Prostate gland (tissue), 2 donors: ENCODE results near the gene ATP9B. TPM values are rescaled to one million over a fixed set of nuclear protein-coding genes. Genes with fewer than 3 reads are reported as not detected.

Experiments
- DNase-seq: peaks from one replicate; pipeline ENCODE4 v3.0.0-alpha.2; 2019; ENCODE audit warnings: low spot score
- H3K27ac ChIP-seq, 2 donors: fragments of 200-600 bp; sonication (generic); 2 replicates each; pipeline ENCODE4 v1.5.1; 2017 to 2019
- H3K27me3 ChIP-seq: fragments of 200-600 bp; sonication (generic); replicated peaks from 2 replicates; pipeline ENCODE4 v1.5.1; 2019; ENCODE audit not compliant: insufficient read depth
- H3K36me3 ChIP-seq, 2 donors: fragments of 200-600 bp; sonication (generic); 1 replicate in 1 of 2; 2 replicates in 1 of 2; pipeline versions ENCODE4 v1.5.1 to v1.8.1; 2017 to 2019
- H3K4me1 ChIP-seq: fragments of 200-600 bp; sonication (generic); replicated peaks from 2 replicates; pipeline ENCODE4 v1.5.1; 2019
- H3K4me3 ChIP-seq, 2 donors: fragments of 200-600 bp; sonication (generic); 2 replicates each; pipeline ENCODE4 v1.5.1; 2017 to 2019
- H3K9me3 ChIP-seq: fragments of 200-600 bp; sonication (generic); 2 replicates; pipeline ENCODE4 v1.5.1; 2017
- POLR2A ChIP-seq: fragments of 450-650 bp; IDR thresholded peaks from one replicate; pipeline ENCODE4 v1.6.1; 2016; ENCODE audit warnings: antibody characterized with exemption, mild to moderate bottlenecking
- POLR2AphosphoS5 ChIP-seq: sonication (generic); formaldehyde crosslinking; IDR thresholded peaks from one replicate; pipeline ENCODE4 v1.6.1; 2017; ENCODE audit warnings: antibody characterized with exemption
- WGBS: methylation state at CpG from one replicate; pipeline ENCODE4 v1.1.5; 2018; 5-methylcytosine and 5-hydroxymethylcytosine counted together
- intact Hi-C: fragments of 100-400 bp; cut with DNase I; formaldehyde crosslinking; loops from one replicate; pipeline ENCODE4 v1.14.2; 2022
- total RNA-seq, 2 donors: library from RNA; depleted of rRNA; stranded (reverse); fragments of >200 nt; gene quantifications; one replicate each; pipeline ENCODE4 v1.1.0, GENCODE V29; 2016
- TF ChIP-seq, protein P1 (sequence below), 4 experiments: fragments of 200-600 bp in 2 of 4; fragments of 450-650 bp in 2 of 4; sonication (generic) in 2 of 4; IDR thresholded peaks; 1 replicate in 3 of 4; 2 replicates in 1 of 4; pipeline ENCODE4 v1.5.1; 2016 to 2019; ENCODE audit warnings: antibody characterized with exemption in 4 of 4, mild to moderate bottlenecking in 2 of 4, moderate library complexity in 2 of 4

Gene ATP9B
- total RNA-seq, 2 donors from 2014 or later: 33.8 to 55.6 TPM

DNA sequence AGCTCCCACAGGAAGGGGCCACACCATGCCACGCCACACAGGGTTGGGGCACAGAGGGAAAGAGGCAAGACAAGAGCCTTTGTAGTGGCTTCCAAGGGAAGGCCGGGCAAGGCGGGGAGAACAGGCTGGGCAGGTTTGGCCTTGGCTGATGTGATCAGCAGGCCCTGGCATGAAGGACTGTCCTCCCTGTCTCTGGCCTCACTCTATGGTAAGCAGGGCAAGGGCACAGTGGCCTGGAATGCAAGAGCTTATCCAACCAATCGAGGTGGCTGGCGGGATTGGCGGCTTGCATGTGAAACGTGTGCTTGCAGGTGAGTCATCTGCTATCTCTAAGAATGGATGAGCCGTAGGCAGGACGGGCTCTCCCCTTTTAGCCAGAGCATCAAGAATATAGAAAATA, 6.4 kb upstream of the ATP9B start:
- H3K4me3 ChIP-seq: no peak overlapping the region
- H3K27me3 ChIP-seq: no peaks in the 10 kb centered on the region
- H3K27ac ChIP-seq: peak overlapping the region; percentile 7 to 58
- TF ChIP-seq POLR2A (peak; percentile 31), POLR2AphosphoS5 (peak; percentile 88)
- TF ChIP-seq, protein P1, sequence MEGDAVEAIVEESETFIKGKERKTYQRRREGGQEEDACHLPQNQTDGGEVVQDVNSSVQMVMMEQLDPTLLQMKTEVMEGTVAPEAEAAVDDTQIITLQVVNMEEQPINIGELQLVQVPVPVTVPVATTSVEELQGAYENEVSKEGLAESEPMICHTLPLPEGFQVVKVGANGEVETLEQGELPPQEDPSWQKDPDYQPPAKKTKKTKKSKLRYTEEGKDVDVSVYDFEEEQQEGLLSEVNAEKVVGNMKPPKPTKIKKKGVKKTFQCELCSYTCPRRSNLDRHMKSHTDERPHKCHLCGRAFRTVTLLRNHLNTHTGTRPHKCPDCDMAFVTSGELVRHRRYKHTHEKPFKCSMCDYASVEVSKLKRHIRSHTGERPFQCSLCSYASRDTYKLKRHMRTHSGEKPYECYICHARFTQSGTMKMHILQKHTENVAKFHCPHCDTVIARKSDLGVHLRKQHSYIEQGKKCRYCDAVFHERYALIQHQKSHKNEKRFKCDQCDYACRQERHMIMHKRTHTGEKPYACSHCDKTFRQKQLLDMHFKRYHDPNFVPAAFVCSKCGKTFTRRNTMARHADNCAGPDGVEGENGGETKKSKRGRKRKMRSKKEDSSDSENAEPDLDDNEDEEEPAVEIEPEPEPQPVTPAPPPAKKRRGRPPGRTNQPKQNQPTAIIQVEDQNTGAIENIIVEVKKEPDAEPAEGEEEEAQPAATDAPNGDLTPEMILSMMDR (IDR thresholded peaks at IDR 0.05): no peak
- H3K4me1 ChIP-seq: no peaks in the 10 kb centered on the region
- H3K9me3 ChIP-seq: no peaks in the 10 kb centered on the region
- WGBS: 47% methylated on average over 9 of the region's 9 CpGs
- H3K36me3 ChIP-seq: no peaks in the 10 kb centered on the region
- DNase-seq: peak; percentile 91
- intact Hi-C loops: loop anchor here (10.0 kb wide), 1 partner anchor 612 kb away; the partner anchor contains the start of gene CTDP1

DNA sequence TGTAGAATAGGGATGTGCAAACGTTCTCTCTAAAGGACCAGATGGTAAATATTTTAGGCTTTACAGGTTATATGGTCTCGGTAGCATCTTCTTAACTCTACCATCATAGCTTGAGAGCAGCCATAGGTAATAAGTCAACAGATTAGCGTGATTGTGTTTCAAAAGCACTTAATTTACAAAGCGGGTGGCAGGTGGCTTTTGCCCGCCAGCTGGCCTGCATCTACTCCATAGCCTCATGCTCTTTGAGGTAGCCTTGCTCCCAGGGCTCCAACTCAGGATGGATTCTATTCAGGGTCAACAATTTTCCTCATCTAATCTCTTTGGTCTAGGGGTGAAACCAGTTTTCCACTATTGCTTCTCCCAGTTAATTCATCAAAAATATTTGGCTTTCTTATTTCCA, 5.0 kb upstream of the ATP9B start:
- Histone ChIP-seq H3K4me3 (no peak overlapping the region), H3K27ac (no peak overlapping the region), H3K36me3 (no peaks in the 10 kb centered on the region), H3K27me3 (no peaks in the 10 kb centered on the region), H3K4me1 (no peaks in the 10 kb centered on the region), H3K9me3 (no peaks in the 10 kb centered on the region)
- DNase-seq: no peak
- intact Hi-C loops: loop anchor here (10.0 kb wide), 1 partner anchor 611 kb away; the partner anchor contains the start of gene CTDP1
- TF ChIP-seq, protein P1 (IDR thresholded peaks at IDR 0.05): no peak
- TF ChIP-seq POLR2AphosphoS5: no peak
- 78% methylated on average over 5 of the region's 5 CpGs for WGBS

DNA sequence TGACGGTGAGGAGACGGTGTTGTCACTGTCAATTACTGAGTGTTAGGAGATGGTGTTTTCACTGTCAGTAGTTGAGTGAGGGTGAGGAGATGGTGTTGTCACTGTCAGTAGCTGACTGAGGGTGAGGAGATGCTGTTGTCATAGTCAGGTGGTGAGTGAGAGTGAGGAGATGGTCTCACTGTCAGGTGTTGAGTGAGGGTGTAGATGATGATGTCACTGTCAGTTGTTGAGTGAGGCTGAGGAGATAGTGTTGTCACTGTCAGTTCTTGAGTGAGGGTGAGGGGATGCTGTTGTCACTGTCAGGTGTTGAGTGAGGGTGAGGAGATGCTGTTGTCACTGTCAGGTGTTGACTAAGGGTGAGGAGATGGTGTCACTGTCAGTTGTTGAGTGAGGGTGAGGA, 3.4 kb upstream of the ATP9B start:
- Histone ChIP-seq H3K4me3 (no peak overlapping the region), H3K27me3 (no peaks in the 10 kb centered on the region), H3K36me3 (no peaks in the 10 kb centered on the region), H3K27ac (no peak overlapping the region), H3K9me3 (no peaks in the 10 kb centered on the region), H3K4me1 (no peaks in the 10 kb centered on the region)
- WGBS: 98% methylated on average over 2 of the region's 2 CpGs
- intact Hi-C loops: loop anchor here (10.0 kb wide), 1 partner anchor 609 kb away; the partner anchor contains the start of gene CTDP1
- no peak for DNase-seq
- TF ChIP-seq, protein P1 (IDR thresholded peaks at IDR 0.05): no peak
- TF ChIP-seq POLR2A: no peak
- no peak for TF ChIP-seq POLR2AphosphoS5

DNA sequence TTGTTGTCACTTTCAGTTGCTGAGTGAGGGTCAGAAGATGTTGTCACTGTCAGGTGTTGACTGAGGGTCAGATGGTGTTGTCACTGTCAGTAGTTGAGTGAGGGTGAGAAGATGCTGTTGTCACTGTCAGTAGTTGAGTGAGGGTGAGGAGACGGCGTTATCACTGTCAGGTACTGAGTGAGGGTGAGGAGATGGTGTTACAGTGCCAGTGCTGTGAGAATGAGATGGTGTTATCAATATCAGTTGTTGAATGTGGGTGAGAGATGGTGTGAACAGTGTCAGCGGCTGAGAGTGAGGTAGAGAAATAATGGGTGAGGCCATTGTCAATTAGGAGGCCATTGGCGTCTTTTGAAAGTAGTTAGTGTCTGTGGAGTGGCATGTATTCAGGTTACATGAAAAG, 1.6 kb upstream of the ATP9B start:
- H3K9me3 ChIP-seq: no peaks in the 10 kb centered on the region
- TF ChIP-seq POLR2A: no peak
- TF ChIP-seq POLR2AphosphoS5: no peak
- TF ChIP-seq, protein P1 (IDR thresholded peaks at IDR 0.05): no peak
- no peak overlapping the region for H3K27ac ChIP-seq
- H3K36me3 ChIP-seq: no peaks in the 10 kb centered on the region
- H3K27me3 ChIP-seq: no peaks in the 10 kb centered on the region
- H3K4me1 ChIP-seq: no peaks in the 10 kb centered on the region
- intact Hi-C loops: loop anchor here (10.0 kb wide), 1 partner anchor 607 kb away; the partner anchor contains the start of gene CTDP1
- no peak overlapping the region for H3K4me3 ChIP-seq
- 95% methylated on average over 4 of the region's 4 CpGs for WGBS
- DNase-seq: no peak

DNA sequence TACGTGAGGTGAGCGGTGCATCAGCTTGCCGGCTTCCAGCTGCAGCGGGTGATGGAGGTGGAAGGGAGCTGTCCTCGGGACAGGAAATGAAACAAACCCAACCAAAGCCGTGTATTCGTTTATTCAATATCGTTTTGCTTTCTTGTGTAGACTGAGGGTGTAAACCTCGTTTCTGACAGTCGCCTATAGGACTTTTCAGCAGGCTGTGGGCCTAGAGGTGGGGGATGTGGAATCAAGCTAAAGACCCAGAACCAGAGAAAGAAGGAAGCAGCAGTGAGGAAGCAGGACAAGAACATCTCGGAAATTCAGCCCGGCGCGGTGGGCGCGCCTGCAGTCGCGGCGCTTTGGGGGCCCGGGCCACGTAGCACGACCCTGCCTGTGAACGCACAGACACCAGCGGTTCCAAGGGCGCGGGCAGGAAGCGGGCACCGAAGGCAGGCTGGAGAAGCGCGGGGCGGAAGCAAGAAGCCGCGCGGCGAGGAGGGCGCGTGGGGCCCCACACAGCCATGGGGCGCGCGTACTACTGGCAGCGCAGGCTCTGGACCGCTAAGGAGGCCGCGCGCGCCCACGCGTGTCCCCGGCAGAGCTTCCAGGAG, 755 bp upstream of the ATP9B start:
- 15% methylated on average over 27 of the region's 49 CpGs for WGBS
- no peak for DNase-seq
- Histone ChIP-seq H3K36me3 (no peaks in the 10 kb centered on the region), H3K9me3 (no peaks in the 10 kb centered on the region), H3K27me3 (no peaks in the 10 kb centered on the region), H3K27ac (peak overlapping the region; percentile 91 to 95), H3K4me3 (peak overlapping the region; percentile 87 to 99), H3K4me1 (no peaks in the 10 kb centered on the region)
- TF ChIP-seq POLR2A (no peak), POLR2AphosphoS5 (no peak)
- TF ChIP-seq, protein P1 (IDR thresholded peaks at IDR 0.05): no peak
- intact Hi-C loops: loop anchor here (10.0 kb wide), 1 partner anchor 606 kb away; the partner anchor contains the start of gene CTDP1
